Loucy (cell line): ENCODE results near the gene ESR2.

Experiments used
- CTCF ChIP-seq: fragments of 200-600 bp; sonication (generic); conservative IDR thresholded peaks from 2 replicates; pipeline ENCODE4 v1.5.1; 2014; ENCODE audit warnings: mild to moderate bottlenecking, antibody characterized with exemption, low read length
- EZH2phosphoT487 ChIP-seq: fragments of 200-600 bp; IDR thresholded peaks from 2 replicates; pipeline ENCODE4 v1.6.1; 2018; ENCODE audit warnings: antibody characterized with exemption, mild to moderate bottlenecking, moderate library complexity, borderline replicate concordance

- TF ChIP-seq CTCF, result no peak
- no peak for TF ChIP-seq EZH2phosphoT487
These were observed 103.1 kb downstream of the ESR2 start for GRCh38 chr14:64190974-64191502.
